Liver (tissue), 9 donors: ENCODE data around the gene ACOT9. TPM values are rescaled to one million over a fixed set of nuclear protein-coding genes. Genes with fewer than 3 reads are reported as not detected.

ENCODE experiments used
- DNase-seq: peaks from one replicate; pipeline ENCODE4 v3.0.0-alpha.2; 2017; ENCODE audit warnings: low spot score
- H3K27ac ChIP-seq, 2 donors: one replicate each; pipeline ENCODE4 v1.7.0; 2013; ENCODE audit warnings: inconsistent platforms in 2 of 2, low read length in 2 of 2, control low read depth in 1 of 2, low read depth in 1 of 2, mild to moderate bottlenecking in 1 of 2
- H3K27me3 ChIP-seq, 4 donors: one replicate each; pipeline versions ENCODE4 v1.6.1 to v1.7.0; 2013; ENCODE audit warnings: low read length in 3 of 4, inconsistent platforms in 1 of 4, mild to moderate bottlenecking in 1 of 4, moderate library complexity in 1 of 4; ENCODE audit not compliant: control insufficient read depth in 4 of 4, insufficient read depth in 4 of 4
- H3K36me3 ChIP-seq, 4 donors: one replicate each; pipeline versions ENCODE4 v1.6.1 to v1.7.0; 2013; ENCODE audit warnings: low read length in 3 of 4, mild to moderate bottlenecking in 3 of 4, low read depth in 1 of 4, moderate library complexity in 1 of 4; ENCODE audit not compliant: control insufficient read depth in 4 of 4, insufficient read depth in 3 of 4
- H3K4me1 ChIP-seq, 4 donors: one replicate each; pipeline versions ENCODE4 v1.6.1 to v1.7.0; 2013; ENCODE audit warnings: low read length in 3 of 4, mild to moderate bottlenecking in 3 of 4, moderate library complexity in 1 of 4; ENCODE audit not compliant: control insufficient read depth in 4 of 4, insufficient read depth in 4 of 4
- H3K4me3 ChIP-seq, 3 donors: one replicate each; pipeline versions ENCODE4 v1.6.1 to v1.7.0; 2013; ENCODE audit warnings: low read length in 3 of 3, control low read depth in 1 of 3, low read depth in 1 of 3, mild to moderate bottlenecking in 1 of 3
- H3K9ac ChIP-seq, 2 donors: one replicate each; pipeline ENCODE4 v1.7.0; 2013; ENCODE audit warnings: low read length in 2 of 2, mild to moderate bottlenecking in 2 of 2, moderate library complexity in 2 of 2, control low read depth in 1 of 2, low read depth in 1 of 2
- H3K9me3 ChIP-seq, 4 donors: one replicate each; pipeline versions ENCODE4 v1.6.1 to v1.7.0; 2013; ENCODE audit warnings: low read length in 3 of 4; ENCODE audit not compliant: control insufficient read depth in 4 of 4
- ATF3 ChIP-seq: IDR thresholded peaks from 2 replicates; pipeline ENCODE4 v1.6.1; 2016; ENCODE audit warnings: antibody characterized with exemption
- CTCF ChIP-seq: fragments of 150-350 bp; IDR thresholded peaks from 2 replicates; pipeline ENCODE4 v1.5.1; 2017; ENCODE audit warnings: improper control_type of control experiment, low read depth, low read length; ENCODE audit not compliant: missing input control
- FOXA1 ChIP-seq: IDR thresholded peaks from 2 replicates; pipeline ENCODE4 v1.6.1; 2016; ENCODE audit warnings: antibody characterized with exemption
- FOXA2 ChIP-seq: IDR thresholded peaks from 2 replicates; pipeline ENCODE4 v1.6.1; 2016; ENCODE audit warnings: antibody characterized with exemption
- HNF4A ChIP-seq, 2 donors: conservative IDR thresholded peaks; 2 replicates each; pipeline ENCODE4 v1.6.1; 2016; ENCODE audit warnings: antibody characterized with exemption in 2 of 2, mild to moderate bottlenecking in 2 of 2
- HNF4G ChIP-seq: IDR thresholded peaks from 2 replicates; pipeline ENCODE4 v1.6.1; 2016; ENCODE audit warnings: antibody characterized with exemption
- JUND ChIP-seq, 2 donors: IDR thresholded peaks; 2 replicates each; pipeline ENCODE4 v1.6.1; 2016; ENCODE audit warnings: antibody characterized with exemption in 2 of 2
- MAX ChIP-seq: IDR thresholded peaks from 2 replicates; pipeline ENCODE4 v1.6.1; 2016; ENCODE audit warnings: antibody characterized with exemption
- NR2F2 ChIP-seq: IDR thresholded peaks from 2 replicates; pipeline ENCODE4 v1.6.1; 2016; ENCODE audit warnings: antibody characterized with exemption
- RAD21 ChIP-seq, 2 donors: IDR thresholded peaks; 2 replicates each; pipeline ENCODE4 v1.6.1; 2016; ENCODE audit warnings: antibody characterized with exemption in 2 of 2, mild to moderate bottlenecking in 2 of 2
- REST ChIP-seq: IDR thresholded peaks from 2 replicates; pipeline ENCODE4 v1.6.1; 2016; ENCODE audit warnings: antibody characterized with exemption, mild to moderate bottlenecking
- RXRA ChIP-seq, 2 donors: IDR thresholded peaks; 2 replicates each; pipeline ENCODE4 v1.6.1; 2017 to 2018; ENCODE audit warnings: antibody characterized with exemption in 2 of 2, mild to moderate bottlenecking in 1 of 2
- SP1 ChIP-seq: IDR thresholded peaks from 2 replicates; pipeline ENCODE4 v1.6.1; 2018; ENCODE audit warnings: antibody characterized with exemption, mild to moderate bottlenecking
- TAF1 ChIP-seq: conservative IDR thresholded peaks from 2 replicates; pipeline ENCODE4 v1.6.1; 2016; ENCODE audit warnings: antibody characterized with exemption, mild to moderate bottlenecking
- YY1 ChIP-seq: IDR thresholded peaks from 2 replicates; pipeline ENCODE4 v1.6.1; 2016; ENCODE audit warnings: antibody characterized with exemption, mild to moderate bottlenecking
- WGBS: extraction: QIAGEN DNeasy Blood & Tissue Kit; methylation state at CpG from one replicate; pipeline ENCODE4 v1.1.7; 2013; 5-methylcytosine and 5-hydroxymethylcytosine counted together
- polyA plus RNA-seq, 2 donors: library from polyadenylated mRNA; stranded (reverse) in 1 of 2; unstranded in 1 of 2; fragments of 200-250 nt in 1 of 2; fragments of >200 nt in 1 of 2; fragmentation: Nextera tagmentation in 1 of 2; extraction: Ambion mirVana in 1 of 2; gene quantifications; one replicate each; pipeline versions ENCODE4 v1.2.1 to v1.2.3, GENCODE V29; 2013 to 2015
- total RNA-seq, 2 donors: library from RNA; depleted of rRNA; stranded (reverse); fragments of >200 nt; gene quantifications; one replicate each; pipeline ENCODE4 v1.2.3, GENCODE V29; 2014
- donor health status: healthy.
- donor health status: healthy.
- donor health status: healthy.
- donor health status: healthy.
- donor health status: healthy.

ACOT9 gene
- total and polyA plus RNA-seq, 4 donors, result 9.3 to 16.3 (median 11.6) TPM

- WGBS, result 95% methylated on average over 16 of the region's 16 CpGs
- no peaks in the 10 kb centered on the region for H3K27me3 ChIP-seq
- no peak overlapping the region for H3K27ac ChIP-seq
- no peak for DNase-seq
- H3K9me3 ChIP-seq, result no peaks in the 10 kb centered on the region
- H3K9ac ChIP-seq, result no peak overlapping the region
- peaks cover 2 to 5% (median 5%) of the 10 kb centered on the region in 4 donors for H3K4me1 ChIP-seq
- TF ChIP-seq FOXA2 (no peak), YY1 (no peak), MAX (no peak), HNF4A (conservative IDR thresholded peaks at IDR 0.05) (no peak), HNF4G (no peak)
- H3K4me3 ChIP-seq, result no peak overlapping the region
- no peaks in the 10 kb centered on the region for H3K36me3 ChIP-seq
These were observed 76.8 kb downstream of the ACOT9 start for GRCh38 chrX:23666282-23666681.

- no peak overlapping the region for H3K27ac ChIP-seq
- 96% methylated on average over 10 of the region's 10 CpGs for WGBS
These were observed 78.6 kb downstream of the ACOT9 start for GRCh38 chrX:23664496-23664895.

More at GRCh38 chrX:23664496-23664895, 78.6 kb downstream of the ACOT9 start:
- no peaks in the 10 kb centered on the region for H3K27me3 ChIP-seq
- H3K4me3 ChIP-seq, result no peak overlapping the region
- DNase-seq, result peak; percentile 41
- no peaks in the 10 kb centered on the region for H3K9me3 ChIP-seq
- no peak overlapping the region for H3K9ac ChIP-seq
- peaks cover 0 to 5% (median 3%) of the 10 kb centered on the region in 4 donors for H3K4me1 ChIP-seq
- H3K36me3 ChIP-seq, result no peaks in the 10 kb centered on the region
- TF ChIP-seq CTCF, result no peak
- TF ChIP-seq RXRA (IDR thresholded peaks at IDR 0.05), result no peak
- TF ChIP-seq SP1, result no peak
- TF ChIP-seq TAF1, result no peak
- no peak for TF ChIP-seq ATF3
- TF ChIP-seq NR2F2, result no peak
- no peak for TF ChIP-seq RAD21 (IDR thresholded peaks at IDR 0.05)
- TF ChIP-seq HNF4G, result no peak
- TF ChIP-seq MAX, result no peak
- TF ChIP-seq FOXA2, result no peak
- no peak for TF ChIP-seq REST
- TF ChIP-seq JUND (IDR thresholded peaks at IDR 0.05), result no peak
- no peak for TF ChIP-seq YY1
- TF ChIP-seq FOXA1, result no peak
